GM19438 (cell line): ENCODE results near the gene EYS.
"Not testable (repeated sequence)": the region's sequence is repeated elsewhere in the genome, so short reads cannot be mapped to it uniquely, and the experiment has no call there.

Experiments used
- ATAC-seq: cut with Tn5 transposase; IDR thresholded peaks from one replicate; pipeline ENCODE4 v1.9.1; 2021; ENCODE audit warnings: low read depth; ENCODE audit not compliant: unreplicated experiment

The EYS gene

GRCh38 chr6:65469650-65470049 is 237.4 kb downstream of the EYS start:
- no peak for ATAC-seq

- ATAC-seq, result no peak
Measured at GRCh38 chr6:65468307-65468706, 238.7 kb downstream of the EYS start.

GRCh38 chr6:65461121-65461520 is 245.9 kb downstream of the EYS start:
- no peak for ATAC-seq

GRCh38 chr6:65452333-65452732 is 254.7 kb downstream of the EYS start:
- ATAC-seq, result no peak

- ATAC-seq, result no peak
Measured at GRCh38 chr6:65450451-65450850, 256.6 kb downstream of the EYS start.

- ATAC-seq, result no peak
Measured at GRCh38 chr6:65449926-65450325, 257.1 kb downstream of the EYS start.

- ATAC-seq, result no peak
Measured at GRCh38 chr6:65448866-65449265, 258.2 kb downstream of the EYS start.

- no peak for ATAC-seq
Measured at GRCh38 chr6:65436281-65436680, 270.7 kb downstream of the EYS start.

- ATAC-seq, result no peak
Measured at GRCh38 chr6:65416621-65417020, 290.4 kb downstream of the EYS start.

GRCh38 chr6:65410309-65410708 is 296.7 kb downstream of the EYS start:
- ATAC-seq, result no peak

- ATAC-seq, result no peak
Measured at GRCh38 chr6:65402564-65402963, 304.5 kb downstream of the EYS start.

GRCh38 chr6:65399355-65400084 is 307.5 kb downstream of the EYS start:
- ATAC-seq, result no peak

- no peak for ATAC-seq
Measured at GRCh38 chr6:65398851-65399250, 308.2 kb downstream of the EYS start.

GRCh38 chr6:65350530-65350929 is 356.5 kb downstream of the EYS start:
- ATAC-seq, result no peak

- ATAC-seq, result not testable (repeated sequence)
Measured at GRCh38 chr6:65302655-65303054, 404.4 kb downstream of the EYS start.

GRCh38 chr6:65299236-65299635 is 407.8 kb downstream of the EYS start:
- no peak for ATAC-seq

- no peak for ATAC-seq
Measured at GRCh38 chr6:65295812-65296211, 411.2 kb downstream of the EYS start.

GRCh38 chr6:65289491-65289890 is 417.5 kb downstream of the EYS start:
- ATAC-seq, result no peak

GRCh38 chr6:65285275-65285674 is 421.8 kb downstream of the EYS start:
- ATAC-seq, result no peak

GRCh38 chr6:65280060-65280459 is 427.0 kb downstream of the EYS start:
- ATAC-seq, result no peak

GRCh38 chr6:65262241-65262640 is 444.8 kb downstream of the EYS start:
- ATAC-seq, result no peak

- ATAC-seq, result no peak
Measured at GRCh38 chr6:65259982-65260381, 447.0 kb downstream of the EYS start.

GRCh38 chr6:65259059-65259458 is 448.0 kb downstream of the EYS start:
- no peak for ATAC-seq
